Gastroesophageal sphincter (tissue), 4 donors: Measurements from ENCODE around the gene ARFGEF2. TPM values are rescaled to one million over a fixed set of nuclear protein-coding genes. Genes with fewer than 3 reads are reported as not detected.

Experiments
- ATAC-seq: fragments of 150-250 bp; one replicate; pipeline ENCODE4 v1.9.1; 2016; ENCODE audit warnings: mild to moderate bottlenecking, moderate library complexity
- H3K27ac ChIP-seq, 4 donors: fragments of 200-600 bp; sonication (generic) in 3 of 4; 1 replicate in 3 of 4; 2 replicates in 1 of 4; pipeline ENCODE4 v1.5.1; 2016 to 2019
- H3K27me3 ChIP-seq: fragments of 200-600 bp; sonication (generic); one replicate; pipeline ENCODE4 v1.5.1; 2019
- H3K36me3 ChIP-seq, 2 donors: fragments of 200-600 bp; sonication (generic); one replicate each; pipeline ENCODE4 v1.5.1; 2019; ENCODE audit warnings: control low read depth in 1 of 2
- H3K4me1 ChIP-seq, 3 donors: fragments of 200-600 bp; sonication (generic); 1 replicate in 2 of 3; 2 replicates in 1 of 3; pipeline ENCODE4 v1.5.1; 2016 to 2019; ENCODE audit warnings: control low read depth in 2 of 3
- H3K4me3 ChIP-seq, 2 donors: fragments of 200-600 bp; sonication (generic); one replicate each; pipeline ENCODE4 v1.5.1; 2019; ENCODE audit warnings: mild to moderate bottlenecking in 1 of 2, moderate library complexity in 1 of 2
- H3K9me3 ChIP-seq, 3 donors: fragments of 200-600 bp; sonication (generic); one replicate each; pipeline ENCODE4 v1.5.1; 2017 to 2019; ENCODE audit warnings: control low read depth in 2 of 3
- EP300 ChIP-seq: sonication (generic); formaldehyde crosslinking; IDR thresholded peaks from one replicate; pipeline ENCODE4 v1.6.1; 2017; ENCODE audit warnings: antibody characterized with exemption, mild to moderate bottlenecking
- POLR2A ChIP-seq, 2 donors: fragments of 450-650 bp; IDR thresholded peaks; one replicate each; pipeline ENCODE4 v1.6.1; 2017; ENCODE audit warnings: antibody characterized with exemption in 2 of 2, mild to moderate bottlenecking in 2 of 2, moderate library complexity in 1 of 2
- POLR2AphosphoS5 ChIP-seq: sonication (generic); formaldehyde crosslinking; IDR thresholded peaks from one replicate; pipeline ENCODE4 v1.6.1; 2017; ENCODE audit warnings: antibody characterized with exemption
- WGBS, 2 donors: methylation state at CpG; one replicate each; pipeline ENCODE4 v1.1.5; 2018; ENCODE audit warnings: low coverage in 1 of 2; 5-methylcytosine and 5-hydroxymethylcytosine counted together
- total RNA-seq, 4 donors: library from RNA; depleted of rRNA; stranded (reverse); fragments of >200 nt; gene quantifications; one replicate each; pipeline ENCODE4 v1.1.0, GENCODE V29; 2016
- TF ChIP-seq, protein P1 (sequence below), 4 experiments: fragments of 200-600 bp in 2 of 4; fragments of 450-650 bp in 2 of 4; sonication (generic) in 1 of 4; IDR thresholded peaks; one replicate each; pipeline ENCODE4 v1.5.1; 2017 to 2019; ENCODE audit warnings: antibody characterized with exemption in 4 of 4, mild to moderate bottlenecking in 2 of 4, moderate library complexity in 2 of 4

ARFGEF2 gene
- total RNA-seq, 4 donors from 2014 or later: 42.6 to 101 (median 51.3) TPM

DNA sequence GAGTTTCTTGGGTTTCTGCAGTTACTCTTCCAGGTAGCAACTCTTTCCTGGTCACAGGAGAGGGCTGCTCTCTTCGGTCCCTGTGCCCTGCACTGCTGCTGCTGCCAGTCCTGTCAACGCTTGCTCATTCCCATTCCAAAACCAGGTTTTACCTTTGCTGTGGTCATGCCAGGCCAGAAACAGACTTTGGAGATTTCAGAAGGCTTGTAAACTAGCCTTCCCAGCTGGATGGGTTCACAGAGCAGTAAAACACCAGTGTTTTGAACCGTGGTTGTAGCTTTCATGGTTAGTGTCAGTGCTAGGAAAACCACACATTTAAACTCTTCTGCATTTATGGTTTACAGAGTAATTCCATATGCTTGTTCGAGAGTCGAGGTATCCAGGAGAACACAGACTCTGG, 16.2 kb downstream of the ARFGEF2 start:
- H3K4me1 ChIP-seq: peaks cover 0 to 27% (median 0%) of the 10 kb centered on the region in 3 donors
- no peaks in the 10 kb centered on the region for H3K27me3 ChIP-seq
- no peak for ATAC-seq

GRCh38 chr20:48938670-48939069, 17.2 kb downstream of the ARFGEF2 start:
- ATAC-seq: no peak
- peaks cover 0 to 17% (median 0%) of the 10 kb centered on the region in 3 donors for H3K4me1 ChIP-seq
- H3K9me3 ChIP-seq: no peaks in the 10 kb centered on the region
- H3K27ac ChIP-seq: no peak overlapping the region
- no peak for TF ChIP-seq POLR2A (IDR thresholded peaks at IDR 0.05)
- TF ChIP-seq, protein P1, sequence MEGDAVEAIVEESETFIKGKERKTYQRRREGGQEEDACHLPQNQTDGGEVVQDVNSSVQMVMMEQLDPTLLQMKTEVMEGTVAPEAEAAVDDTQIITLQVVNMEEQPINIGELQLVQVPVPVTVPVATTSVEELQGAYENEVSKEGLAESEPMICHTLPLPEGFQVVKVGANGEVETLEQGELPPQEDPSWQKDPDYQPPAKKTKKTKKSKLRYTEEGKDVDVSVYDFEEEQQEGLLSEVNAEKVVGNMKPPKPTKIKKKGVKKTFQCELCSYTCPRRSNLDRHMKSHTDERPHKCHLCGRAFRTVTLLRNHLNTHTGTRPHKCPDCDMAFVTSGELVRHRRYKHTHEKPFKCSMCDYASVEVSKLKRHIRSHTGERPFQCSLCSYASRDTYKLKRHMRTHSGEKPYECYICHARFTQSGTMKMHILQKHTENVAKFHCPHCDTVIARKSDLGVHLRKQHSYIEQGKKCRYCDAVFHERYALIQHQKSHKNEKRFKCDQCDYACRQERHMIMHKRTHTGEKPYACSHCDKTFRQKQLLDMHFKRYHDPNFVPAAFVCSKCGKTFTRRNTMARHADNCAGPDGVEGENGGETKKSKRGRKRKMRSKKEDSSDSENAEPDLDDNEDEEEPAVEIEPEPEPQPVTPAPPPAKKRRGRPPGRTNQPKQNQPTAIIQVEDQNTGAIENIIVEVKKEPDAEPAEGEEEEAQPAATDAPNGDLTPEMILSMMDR (IDR thresholded peaks at IDR 0.05): no peak
- TF ChIP-seq POLR2AphosphoS5: no peak
- no peak for TF ChIP-seq EP300
- no peaks in the 10 kb centered on the region for H3K27me3 ChIP-seq
- peaks cover 0 to 27% of the 10 kb centered on the region in 2 donors for H3K36me3 ChIP-seq
- no peak overlapping the region for H3K4me3 ChIP-seq
- 80 to 88% methylated on average over 4 to 6 of the region's 6 CpGs for WGBS, 2 donors

More for the DNA sequence above, 16.2 kb downstream of the ARFGEF2 start:
- no peak overlapping the region for H3K4me3 ChIP-seq
- H3K36me3 ChIP-seq: peaks cover 0 to 17% of the 10 kb centered on the region in 2 donors
- H3K27ac ChIP-seq: no peak overlapping the region
- 62 to 92% methylated on average over 2 to 4 of the region's 5 CpGs for WGBS, 2 donors
- TF ChIP-seq EP300: no peak
- no peak for TF ChIP-seq POLR2AphosphoS5
- TF ChIP-seq, protein P1 (IDR thresholded peaks at IDR 0.05): no peak
- no peak for TF ChIP-seq POLR2A (IDR thresholded peaks at IDR 0.05)
- H3K9me3 ChIP-seq: no peaks in the 10 kb centered on the region

GRCh38 chr20:48940170-48940569, 18.7 kb downstream of the ARFGEF2 start:
- no peak for ATAC-seq
- WGBS, 2 donors: 29 to 63% methylated on average over 2 of the region's 2 CpGs
- TF ChIP-seq EP300 (no peak), POLR2A (IDR thresholded peaks at IDR 0.05) (no peak), POLR2AphosphoS5 (no peak)
- TF ChIP-seq, protein P1 (IDR thresholded peaks at IDR 0.05): no peak
- Histone ChIP-seq H3K9me3 (no peaks in the 10 kb centered on the region), H3K4me1 (peaks cover 0 to 15% (median 0%) of the 10 kb centered on the region in 3 donors), H3K27me3 (no peaks in the 10 kb centered on the region), H3K36me3 (peaks cover 0 to 42% of the 10 kb centered on the region in 2 donors), H3K27ac (no peak overlapping the region), H3K4me3 (no peak overlapping the region)

GRCh38 chr20:48941467-48941866, 20.0 kb downstream of the ARFGEF2 start:
- Histone ChIP-seq H3K27me3 (no peaks in the 10 kb centered on the region), H3K27ac (no peak overlapping the region), H3K36me3 (peaks cover 0 to 55% of the 10 kb centered on the region in 2 donors), H3K9me3 (no peaks in the 10 kb centered on the region), H3K4me3 (no peak overlapping the region), H3K4me1 (peaks cover 0 to 15% (median 0%) of the 10 kb centered on the region in 3 donors)
- ATAC-seq: no peak
- 71% methylated on average over 3 of the region's 4 CpGs; no CpG with 5 or more reads in 1 of the 2 donors for WGBS, 2 donors
- TF ChIP-seq POLR2AphosphoS5: no peak
- TF ChIP-seq, protein P1 (IDR thresholded peaks at IDR 0.05): no peak
- no peak for TF ChIP-seq EP300
- TF ChIP-seq POLR2A (IDR thresholded peaks at IDR 0.05): no peak

DNA sequence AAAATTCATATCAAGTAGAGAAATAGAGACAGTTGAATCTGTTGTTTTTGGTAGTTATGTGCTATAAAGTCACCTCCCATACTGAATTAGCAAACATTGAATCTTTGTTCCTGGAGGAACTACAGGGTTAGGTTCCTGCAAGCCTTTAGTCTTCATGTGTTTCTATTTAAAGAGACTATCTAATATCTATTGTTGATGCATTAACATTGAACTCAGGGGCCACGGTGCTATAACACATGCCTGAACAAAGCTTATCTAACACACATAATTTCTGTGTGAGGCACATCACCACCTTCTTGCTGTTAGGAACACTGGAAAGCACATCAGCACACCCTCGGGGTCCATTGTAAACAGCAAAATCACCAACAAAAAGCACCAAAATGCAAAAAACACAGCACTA, 21.2 kb downstream of the ARFGEF2 start:
- ATAC-seq: no peak
- Histone ChIP-seq H3K9me3 (no peaks in the 10 kb centered on the region), H3K4me1 (peaks cover 0 to 11% (median 0%) of the 10 kb centered on the region in 3 donors), H3K27me3 (no peaks in the 10 kb centered on the region), H3K27ac (no peak overlapping the region), H3K4me3 (no peak overlapping the region), H3K36me3 (peaks cover 0 to 67% of the 10 kb centered on the region in 2 donors)
- TF ChIP-seq POLR2AphosphoS5: no peak
- TF ChIP-seq, protein P1 (IDR thresholded peaks at IDR 0.05): no peak
- TF ChIP-seq POLR2A (IDR thresholded peaks at IDR 0.05): no peak
- TF ChIP-seq EP300: no peak
- WGBS, 2 donors: 84 to 89% methylated on average over 1 to 2 of the region's 2 CpGs
